22Rv1 (cell line): ENCODE data around the gene BMPER.

Experiments
- CTCF ChIP-seq: fragments of 450-650 bp; IDR thresholded peaks from 2 replicates; pipeline ENCODE4 v1.5.1; 2017; ENCODE audit warnings: mild to moderate bottlenecking
- ZFX ChIP-seq: fragments of 450-650 bp; IDR thresholded peaks from 2 replicates; pipeline ENCODE4 v1.6.1; 2017; ENCODE audit warnings: antibody characterized with exemption, borderline replicate concordance

DNA sequence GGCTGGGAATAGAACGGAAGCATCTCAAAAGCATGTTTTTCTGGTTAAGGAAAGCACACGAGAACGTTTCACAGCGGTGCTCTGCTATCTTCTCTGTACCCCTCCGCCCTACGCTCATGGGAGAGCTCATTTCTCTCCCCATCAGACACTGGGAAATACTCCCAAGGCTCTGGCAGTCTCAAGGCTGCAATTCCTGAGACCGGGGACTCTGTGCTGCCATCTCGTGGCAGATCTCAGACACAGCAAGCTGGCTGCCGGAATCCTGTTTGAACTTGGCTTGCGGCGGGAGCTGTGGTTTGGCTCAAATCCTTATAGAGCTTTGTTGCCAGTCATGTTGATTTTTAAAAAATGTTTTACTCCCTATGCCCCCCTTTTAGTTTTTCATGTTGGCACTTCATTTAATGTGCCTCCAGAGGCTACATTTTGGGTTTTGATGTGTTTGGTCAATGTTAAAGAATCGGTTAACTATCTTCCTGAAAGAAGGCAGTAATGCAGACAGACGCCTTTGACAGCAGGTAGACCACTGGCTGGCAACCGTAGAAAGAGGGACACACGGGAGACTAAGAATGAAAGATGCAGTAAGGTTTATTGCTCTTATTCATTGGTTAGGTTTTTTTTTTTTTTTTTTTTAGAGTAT, 27.6 kb downstream of the BMPER start:
- TF ChIP-seq CTCF, result peak; percentile 99
- no peak for TF ChIP-seq ZFX
